HT1080 (cell line): ENCODE data around the gene CNOT4. TPM values are rescaled to one million over a fixed set of nuclear protein-coding genes. Genes with fewer than 3 reads are reported as not detected.
"Not testable (repeated sequence)": the region's sequence is repeated elsewhere in the genome, so short reads cannot be mapped to it uniquely, and the experiment has no call there.

Experiments used
- DNase-seq: peaks from one replicate; pipeline ENCODE4 v3.0.0-alpha.2; 2015; ENCODE audit warnings: low read depth
- total RNA-seq: library from RNA; depleted of rRNA; stranded (reverse); fragments of >200 nt; shearing (Covaris generic); gene quantifications from 2 replicates; pipeline ENCODE4 v1.2.3, GENCODE V29; 2014; rRNA removed

The CNOT4 gene
- total RNA-seq, 1 experiment from 2014 or later = 13.2 TPM

- no peak for DNase-seq
Measured at GRCh38 chr7:135328526-135328925, 181.4 kb downstream of the CNOT4 start.

GRCh38 chr7:135328053-135328452 is 181.8 kb downstream of the CNOT4 start:
- no peak for DNase-seq

- DNase-seq = no peak
Measured at GRCh38 chr7:135327458-135327857, 182.4 kb downstream of the CNOT4 start.

GRCh38 chr7:135326636-135327280 is 183.1 kb downstream of the CNOT4 start:
- no peak for DNase-seq

- DNase-seq = no peak
Measured at GRCh38 chr7:135322571-135323340, 187.1 kb downstream of the CNOT4 start.

- peak; percentile 34 for DNase-seq
Measured at GRCh38 chr7:135321556-135321955, 188.3 kb downstream of the CNOT4 start.

- not testable (repeated sequence) for DNase-seq
Measured at GRCh38 chr7:135320953-135321352, 188.9 kb downstream of the CNOT4 start.

GRCh38 chr7:135320268-135320667 is 189.6 kb downstream of the CNOT4 start:
- peak; percentile 85 for DNase-seq

- DNase-seq = no peak
Measured at GRCh38 chr7:135317676-135318325, 192.1 kb downstream of the CNOT4 start.

- no peak for DNase-seq
Measured at GRCh38 chr7:135316648-135317313, 193.1 kb downstream of the CNOT4 start.

GRCh38 chr7:135313971-135314370 is 195.9 kb downstream of the CNOT4 start:
- no peak for DNase-seq

Other genes starting within 250 kb of the CNOT4 start
- 105 and 122 TPM in 2 replicates for gene NUP205, start 47.8 kb upstream of the CNOT4 start, total RNA-seq
- gene STMP1, start 152.4 kb upstream of the CNOT4 start, total RNA-seq = 9.0 and 9.3 TPM in 2 replicates
- not detected in 2 replicates for gene SLC13A4, start 218.1 kb upstream of the CNOT4 start, total RNA-seq
- gene FAM180A, start 238.7 kb upstream of the CNOT4 start, total RNA-seq = not detected in 2 replicates